SK-N-SH treated with all-trans-retinoic acid at 6 μM for 48 hours (cell line): ENCODE results near the gene SERPINB4.

ENCODE experiments used
- ATAC-seq: fragments of 200-7000 bp; cut with Tn5 transposase; 3 replicates; pipeline ENCODE4 v1.9.1; 2020; ENCODE audit warnings: mild to moderate bottlenecking, moderate library complexity
- CSDC2 ChIP-seq: fragments of 250-450 bp; sonication (Bioruptor Pico); IDR thresholded peaks from 2 replicates; pipeline ENCODE4 v1.5.0; 2020; ENCODE audit warnings: mild to moderate bottlenecking, moderate library complexity
- GLIS3 ChIP-seq: fragments of 250-450 bp; sonication (Bioruptor Pico); IDR thresholded peaks from 2 replicates; pipeline ENCODE4 v1.5.0; 2020; ENCODE audit warnings: mild to moderate bottlenecking, moderate library complexity
- TSHZ2 ChIP-seq: fragments of 250-450 bp; sonication (Bioruptor Pico); IDR thresholded peaks from 2 replicates; pipeline ENCODE4 v1.5.0; 2020; ENCODE audit warnings: mild to moderate bottlenecking, moderate library complexity
- ZC3H10 ChIP-seq: fragments of 250-450 bp; sonication (Bioruptor Pico); IDR thresholded peaks from 2 replicates; pipeline ENCODE4 v1.5.1; 2021; ENCODE audit warnings: mild to moderate bottlenecking, moderate library complexity
- ZNF565 ChIP-seq: fragments of 450-650 bp; formaldehyde crosslinking; conservative IDR thresholded peaks from 2 replicates; pipeline ENCODE4 v1.5.0; 2020; ENCODE audit warnings: low read depth, mild to moderate bottlenecking, moderate library complexity

Gene SERPINB4

GRCh38 chr18:63588909-63589308 lies 55.1 kb downstream of the SERPINB4 start:
- ATAC-seq = no peak
- TF ChIP-seq CSDC2 (CRISPR knock-in tag) (no peak), ZC3H10 (no peak), GLIS3 (no peak), ZNF565 (CRISPR knock-in tag) (no peak), TSHZ2 (no peak)
